HG02759 (cell line): Measurements from ENCODE around the gene SPRYD3.
"Not testable (repeated sequence)": the region's sequence is repeated elsewhere in the genome, so short reads cannot be mapped to it uniquely, and the experiment has no call there.

Source experiments
- ATAC-seq: cut with Tn5 transposase; IDR thresholded peaks from one replicate; pipeline ENCODE4 v1.9.1; 2021; ENCODE audit warnings: mild to moderate bottlenecking, moderate library complexity; ENCODE audit not compliant: unreplicated experiment

SPRYD3 gene, protein sequence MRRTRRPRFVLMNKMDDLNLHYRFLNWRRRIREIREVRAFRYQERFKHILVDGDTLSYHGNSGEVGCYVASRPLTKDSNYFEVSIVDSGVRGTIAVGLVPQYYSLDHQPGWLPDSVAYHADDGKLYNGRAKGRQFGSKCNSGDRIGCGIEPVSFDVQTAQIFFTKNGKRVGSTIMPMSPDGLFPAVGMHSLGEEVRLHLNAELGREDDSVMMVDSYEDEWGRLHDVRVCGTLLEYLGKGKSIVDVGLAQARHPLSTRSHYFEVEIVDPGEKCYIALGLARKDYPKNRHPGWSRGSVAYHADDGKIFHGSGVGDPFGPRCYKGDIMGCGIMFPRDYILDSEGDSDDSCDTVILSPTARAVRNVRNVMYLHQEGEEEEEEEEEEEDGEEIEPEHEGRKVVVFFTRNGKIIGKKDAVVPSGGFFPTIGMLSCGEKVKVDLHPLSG

DNA sequence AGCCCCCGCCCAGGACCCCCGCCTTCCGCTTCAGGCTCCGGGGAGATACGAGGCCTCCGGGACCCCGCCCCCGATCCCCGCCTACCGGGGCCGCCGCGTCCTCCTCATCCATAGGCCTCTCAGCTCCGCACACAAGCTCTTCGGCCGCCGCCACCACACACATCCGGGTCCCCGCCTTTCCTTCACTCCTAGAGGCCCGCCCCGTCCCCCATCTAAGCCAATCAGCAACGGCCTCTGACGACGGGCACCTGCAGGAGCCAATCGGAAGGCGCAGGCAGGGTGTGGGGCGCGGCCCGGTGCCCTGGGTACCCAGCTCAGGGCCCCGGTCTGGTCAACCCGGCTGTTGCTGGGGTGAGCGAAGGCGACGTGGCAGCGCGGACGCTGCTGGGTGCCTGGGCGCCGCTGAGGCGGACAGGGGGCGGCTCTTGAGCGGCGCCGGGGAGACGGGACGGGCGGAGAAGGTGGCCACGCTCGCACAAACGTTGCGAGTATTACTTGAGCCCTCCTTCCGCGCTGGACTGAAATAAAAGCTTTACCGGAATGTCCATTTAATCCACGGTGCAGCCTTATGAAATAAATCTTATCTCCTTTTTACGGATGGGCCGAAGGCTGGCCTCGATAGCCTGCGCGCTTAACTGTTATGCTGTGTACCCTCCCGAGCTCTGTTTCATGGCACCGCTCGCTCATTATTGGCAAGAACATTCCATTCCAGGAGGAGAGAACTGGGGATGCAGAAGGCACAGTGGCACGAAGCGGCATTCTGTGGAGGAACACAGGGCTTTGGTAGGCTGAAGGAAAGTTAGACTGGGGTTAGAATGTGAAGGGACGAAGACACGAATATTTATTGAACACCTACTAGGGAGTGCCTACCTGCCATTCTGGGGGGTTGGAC lies at the start of gene SPRYD3:
Gene SPRYD3 (minus strand): TSS at position 165 of the 892 bp plus-strand sequence. CDS start 57 bp downstream, at position 108.
- peak; percentile 99 for ATAC-seq

DNA sequence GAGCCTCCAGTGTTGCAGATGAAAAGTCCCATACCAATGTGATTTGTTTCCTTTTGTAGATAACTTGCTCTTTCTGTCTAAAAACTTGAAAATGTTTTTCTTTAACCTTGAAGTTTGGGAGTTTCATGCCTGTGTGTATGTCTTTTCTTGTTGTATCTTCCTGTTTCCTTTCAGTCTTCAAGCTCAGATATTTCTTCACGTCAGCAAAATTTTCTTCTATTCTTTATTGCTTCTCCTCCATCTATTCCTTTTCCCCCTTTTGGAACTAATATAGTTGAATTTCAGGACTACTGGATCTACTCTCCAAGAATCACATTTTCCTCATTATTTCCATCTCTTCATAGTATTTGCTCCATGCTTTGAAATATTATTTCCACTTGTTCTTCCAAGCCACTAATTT lies 48.0 kb upstream of the SPRYD3 start:
- no peak for ATAC-seq

DNA sequence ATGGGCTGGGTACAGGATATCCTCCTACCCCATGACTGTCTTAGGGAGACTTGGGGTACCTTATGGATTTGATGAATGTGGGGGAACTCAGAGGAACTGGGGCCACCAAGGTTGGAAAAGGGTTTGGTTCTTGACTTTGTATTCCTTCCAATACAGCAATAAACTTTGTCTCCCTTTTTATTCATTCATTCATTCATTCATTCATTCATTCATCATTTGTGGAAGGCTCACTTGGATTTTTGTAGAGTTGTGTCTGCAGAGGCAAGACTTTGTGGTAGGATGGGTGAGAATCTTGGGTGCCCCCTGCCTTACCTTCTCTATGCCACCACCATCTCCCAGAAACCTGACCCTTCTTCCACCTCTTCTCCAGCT lies 45.1 kb upstream of the SPRYD3 start:
- ATAC-seq, result no peak

DNA sequence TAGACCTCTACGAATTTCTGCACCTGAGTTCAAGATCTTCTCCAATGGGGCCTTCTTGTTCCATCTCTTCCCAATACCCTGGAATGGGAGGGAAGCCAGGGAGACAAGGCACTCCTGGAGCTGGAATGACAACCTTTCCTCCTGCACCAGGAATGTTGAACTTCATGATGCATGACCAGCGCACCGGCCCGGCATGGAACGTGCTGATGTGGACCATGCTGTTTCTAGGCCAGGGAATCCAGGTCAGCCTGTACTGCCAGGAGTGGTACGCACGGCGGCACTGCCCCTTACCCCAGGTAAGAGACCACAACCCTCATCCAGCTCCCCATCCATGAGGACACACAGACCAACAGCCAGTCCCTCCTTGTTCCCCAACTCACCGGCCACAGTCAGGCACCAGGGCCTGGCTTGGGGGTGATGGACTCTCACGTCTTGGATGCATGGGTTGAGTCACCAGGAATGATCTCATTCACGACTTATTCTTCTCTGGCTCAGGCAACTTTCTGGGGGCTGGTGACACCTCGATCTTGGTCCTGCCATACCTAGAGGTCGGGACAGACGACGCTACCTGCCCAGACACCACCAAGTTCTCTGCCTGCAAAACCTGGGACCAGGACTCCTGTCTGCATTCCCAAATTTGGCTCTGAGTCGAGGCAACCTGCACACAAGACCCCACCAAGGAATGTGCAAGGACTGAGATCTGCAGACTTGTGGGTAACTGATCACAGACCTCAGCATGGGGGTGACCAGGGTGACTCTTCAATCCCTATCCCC lies 44.6 kb upstream of the SPRYD3 start:
- ATAC-seq, result no peak

DNA sequence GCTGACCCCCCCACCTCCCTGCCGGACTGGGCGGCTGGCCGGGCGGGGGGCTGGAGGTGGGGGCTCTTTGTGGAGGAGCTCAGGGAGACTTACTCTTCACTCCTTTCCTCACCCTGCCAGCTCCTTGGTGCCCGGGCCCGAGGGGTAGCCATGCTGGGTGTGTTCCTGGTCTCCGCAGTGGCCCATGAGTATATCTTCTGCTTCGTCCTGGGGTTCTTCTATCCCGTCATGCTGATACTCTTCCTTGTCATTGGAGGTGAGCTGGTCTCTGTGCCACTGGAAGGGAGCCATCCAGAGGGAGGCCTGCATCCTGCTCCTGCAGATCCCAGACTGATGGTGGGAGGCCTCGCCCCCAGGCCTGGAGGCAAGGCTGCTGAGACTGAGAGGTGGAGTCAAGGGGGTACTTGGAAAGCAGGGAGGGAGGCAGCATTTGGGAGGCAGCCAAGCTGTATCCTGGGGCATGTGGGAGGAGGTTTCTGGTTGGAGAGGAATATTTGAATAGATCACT lies 43.8 kb upstream of the SPRYD3 start:
- ATAC-seq, result no peak

DNA sequence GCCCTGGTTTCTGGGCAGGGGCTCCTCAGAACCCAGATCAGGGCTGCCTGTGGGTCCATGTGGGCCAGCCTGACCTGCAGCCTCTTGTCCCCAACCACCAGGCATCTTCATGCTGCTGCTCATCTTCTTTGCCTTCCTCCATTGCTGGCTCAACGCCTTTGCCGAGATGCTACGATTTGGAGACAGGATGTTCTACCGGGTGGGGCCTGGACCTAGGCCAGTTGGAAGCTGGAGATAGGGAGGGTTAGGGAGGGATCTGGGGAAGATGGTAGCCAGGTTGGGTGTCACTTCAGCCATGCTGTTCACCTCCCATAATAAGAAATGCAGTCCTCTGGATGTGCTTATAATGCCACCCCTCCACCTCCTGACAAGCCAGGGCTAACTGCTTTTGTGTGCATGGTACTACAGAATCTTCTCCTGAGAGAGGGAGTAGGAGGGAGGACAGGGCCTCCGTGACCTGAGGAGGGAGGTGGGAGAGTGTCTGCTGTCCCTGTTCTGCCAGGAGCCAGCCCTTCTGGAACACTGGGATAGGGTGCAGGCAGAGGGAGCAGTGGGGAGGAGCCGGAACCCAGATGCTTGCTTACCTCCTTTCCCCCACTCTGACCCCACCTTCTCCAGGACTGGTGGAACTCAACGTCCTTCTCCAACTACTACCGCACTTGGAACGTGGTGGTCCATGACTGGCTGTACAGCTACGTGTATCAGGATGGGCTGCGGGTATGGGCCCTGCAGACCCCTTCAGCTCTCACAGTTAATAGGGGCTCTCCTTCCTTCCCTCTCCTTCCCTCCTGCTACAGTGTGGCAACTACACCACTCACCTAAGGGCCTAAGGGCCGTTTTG lies 41.7 kb upstream of the SPRYD3 start:
- no peak for ATAC-seq

DNA sequence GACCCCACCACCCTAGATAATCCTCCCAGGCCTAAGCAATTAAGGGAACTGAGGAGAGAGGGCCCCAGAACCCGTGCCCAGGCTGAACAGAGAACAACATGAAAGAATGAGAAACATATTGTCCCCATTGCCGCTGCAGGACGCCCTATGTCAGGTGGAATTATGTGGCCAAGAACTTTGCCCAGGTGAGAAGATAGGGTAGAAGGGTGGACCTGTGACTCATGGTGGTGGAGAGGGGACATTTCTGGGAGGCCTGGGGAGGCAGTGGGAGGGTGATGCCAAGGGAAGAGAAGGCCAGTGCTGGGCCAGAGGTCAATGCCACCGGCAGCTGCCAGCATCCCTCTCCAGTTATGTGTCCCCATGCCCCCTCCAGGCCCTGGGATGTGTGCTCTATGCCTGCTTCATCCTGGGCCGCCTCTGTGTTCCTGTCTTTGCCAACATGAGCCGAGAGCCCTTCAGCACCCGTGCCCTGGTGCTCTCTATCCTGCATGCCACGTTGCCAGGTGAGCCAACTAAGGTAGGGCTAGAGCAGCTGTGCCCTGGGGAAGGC lies 39.6 kb upstream of the SPRYD3 start:
- no peak for ATAC-seq

DNA sequence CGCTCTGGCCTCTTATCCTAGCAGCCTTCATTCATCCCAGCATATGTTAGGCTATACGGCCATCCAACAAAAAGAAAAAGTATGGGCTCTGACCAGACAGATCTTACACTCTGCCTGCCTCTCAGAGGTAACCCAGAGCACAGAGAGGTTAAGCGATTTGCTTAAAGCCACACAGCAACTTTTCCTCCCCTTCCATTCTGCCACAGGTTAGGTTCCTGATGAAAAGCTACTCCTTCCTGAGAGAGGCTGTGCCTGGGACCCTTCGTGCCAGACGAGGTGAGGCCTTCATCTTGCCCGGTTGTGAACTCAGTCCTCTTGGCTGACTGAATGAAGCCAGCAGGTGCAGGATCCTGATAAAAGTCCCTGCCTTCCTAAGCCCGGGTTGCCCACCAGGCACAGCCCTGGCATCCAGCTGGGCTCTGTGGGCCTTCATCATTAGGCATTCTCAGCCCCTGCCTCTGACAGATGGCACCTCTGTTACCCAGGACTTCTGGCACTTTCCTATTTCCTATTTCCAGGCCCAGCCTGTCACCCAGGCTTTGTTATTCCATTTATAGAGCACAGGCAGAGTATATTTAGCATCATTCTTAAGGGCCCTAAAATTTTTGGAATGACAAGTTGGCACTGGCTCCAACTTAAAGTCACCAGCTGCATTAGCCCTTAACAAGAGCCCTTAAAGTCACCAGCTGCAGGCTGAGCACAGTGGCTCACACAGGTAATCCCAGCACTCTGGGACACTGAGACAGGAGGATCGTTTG lies 36.9 kb upstream of the SPRYD3 start:
- no peak for ATAC-seq

DNA sequence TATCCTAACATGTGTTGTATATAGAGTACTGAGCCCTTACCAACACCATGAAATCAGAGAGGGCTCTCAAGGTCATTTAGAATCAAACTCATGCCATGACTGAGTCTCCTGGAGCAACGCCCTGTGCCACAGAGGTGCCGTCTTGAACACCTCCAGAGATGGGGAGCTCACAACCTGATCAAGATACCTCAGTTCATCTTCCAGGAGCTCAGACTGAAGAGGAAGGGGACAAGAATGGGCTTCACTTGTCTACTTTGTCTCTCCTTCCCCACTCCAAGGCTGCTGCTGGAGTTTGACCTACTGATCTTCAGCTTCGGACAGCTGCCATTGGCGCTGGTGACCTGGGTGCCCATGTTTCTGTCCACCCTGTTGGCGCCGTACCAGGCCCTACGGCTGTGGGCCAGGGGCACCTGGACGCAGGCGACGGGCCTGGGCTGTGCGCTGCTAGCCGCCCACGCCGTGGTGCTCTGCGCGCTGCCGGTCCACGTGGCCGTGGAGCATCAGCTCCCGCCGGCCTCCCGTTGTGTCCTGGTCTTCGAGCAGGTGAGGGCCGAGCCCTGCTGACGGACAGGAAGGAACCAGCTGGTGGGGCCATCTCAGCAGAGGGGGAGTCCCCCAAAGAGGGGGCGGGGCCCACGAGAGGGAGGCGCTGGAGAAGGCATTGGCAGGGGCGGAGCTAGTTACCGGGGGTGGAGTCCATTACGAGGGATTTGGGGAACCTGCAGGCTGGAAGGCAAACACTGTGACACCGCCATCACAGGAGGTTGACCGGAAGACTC lies 36.1 kb upstream of the SPRYD3 start:
- no peak for ATAC-seq

DNA sequence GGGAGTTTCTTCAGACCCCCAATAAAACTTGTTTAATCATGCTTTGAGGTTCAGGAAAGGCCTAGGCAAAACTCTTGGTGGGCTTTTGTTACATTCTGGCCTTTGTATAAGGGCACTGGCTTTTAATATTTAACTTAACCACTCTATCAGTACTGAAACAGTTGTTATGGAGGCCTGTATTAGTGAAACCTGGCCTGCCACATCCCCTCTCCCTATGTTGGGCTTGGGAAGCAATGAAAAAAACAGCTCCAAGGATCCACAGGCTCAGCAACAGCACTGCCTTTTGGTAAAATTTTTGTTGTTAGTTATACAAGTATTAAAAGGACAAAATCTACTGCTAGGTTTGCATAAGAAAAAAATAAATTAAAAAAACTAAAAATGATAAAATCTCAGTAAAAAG lies 34.8 kb upstream of the SPRYD3 start:
- ATAC-seq, result no peak

DNA sequence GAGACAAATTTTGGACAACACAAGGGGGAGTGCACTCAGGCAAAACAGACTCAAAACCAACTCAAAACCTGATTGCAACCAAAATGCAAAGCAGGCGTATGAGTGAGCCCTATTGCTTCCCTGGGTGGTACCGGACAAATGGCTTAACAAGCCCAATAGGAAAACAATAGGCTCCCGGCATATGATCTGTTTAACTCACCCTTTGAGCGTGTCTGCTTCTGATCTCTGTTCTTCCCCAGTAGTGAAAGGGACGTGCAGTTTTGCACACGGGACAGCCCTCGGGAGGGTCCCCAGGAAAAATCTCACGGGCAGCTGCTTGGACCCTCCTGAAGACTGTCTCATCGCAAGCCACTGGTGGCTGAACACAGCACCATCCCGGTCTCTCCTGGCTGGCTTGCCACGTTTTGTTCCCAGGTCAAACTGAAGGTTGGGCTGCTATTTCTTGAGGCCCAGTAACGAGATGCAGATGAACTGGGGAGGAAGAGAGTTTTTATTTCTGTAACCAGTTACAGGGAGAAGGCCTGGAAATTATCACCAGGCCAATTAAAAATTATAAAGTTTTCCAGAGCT lies 34.0 kb upstream of the SPRYD3 start:
- ATAC-seq, result no peak

DNA sequence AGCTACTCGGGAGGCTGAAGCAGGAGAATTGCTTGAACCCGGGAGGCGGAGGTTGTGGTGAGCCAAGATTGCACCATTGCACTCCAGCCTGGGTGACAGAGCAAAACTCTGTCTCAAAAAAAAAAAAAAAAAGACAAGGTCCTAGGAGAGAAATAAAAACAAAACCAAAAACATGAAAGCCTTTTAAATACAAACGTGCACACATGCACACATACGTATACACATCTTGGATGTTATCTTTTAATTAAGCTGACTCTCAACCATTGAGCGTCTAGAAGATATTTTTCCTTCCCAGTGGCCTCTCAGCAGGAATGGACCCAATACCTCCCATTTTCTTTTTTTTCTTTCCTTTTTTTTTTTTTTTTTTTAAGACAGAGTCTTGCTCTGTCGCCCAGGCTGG lies 33.2 kb upstream of the SPRYD3 start:
- ATAC-seq, result not testable (repeated sequence)

DNA sequence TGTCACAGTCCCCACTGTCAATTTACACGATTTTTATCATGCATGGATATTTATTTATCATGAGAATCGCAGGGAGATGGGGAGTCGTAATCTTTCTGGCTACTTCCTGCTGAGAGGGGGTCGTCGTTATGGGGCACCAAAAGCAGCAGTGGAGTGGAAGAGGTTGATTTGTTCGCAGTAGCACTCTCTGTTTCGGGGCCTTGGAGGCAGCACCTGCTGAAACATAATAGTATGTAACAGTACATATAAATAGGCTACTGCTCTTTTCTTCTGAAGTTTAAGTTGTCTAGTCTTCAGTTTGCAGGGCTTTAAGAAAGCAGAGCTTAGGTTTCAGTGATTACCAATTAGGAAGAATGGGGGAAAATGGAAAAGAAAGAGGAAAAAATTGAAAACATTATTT lies 27.9 kb upstream of the SPRYD3 start:
- no peak for ATAC-seq

DNA sequence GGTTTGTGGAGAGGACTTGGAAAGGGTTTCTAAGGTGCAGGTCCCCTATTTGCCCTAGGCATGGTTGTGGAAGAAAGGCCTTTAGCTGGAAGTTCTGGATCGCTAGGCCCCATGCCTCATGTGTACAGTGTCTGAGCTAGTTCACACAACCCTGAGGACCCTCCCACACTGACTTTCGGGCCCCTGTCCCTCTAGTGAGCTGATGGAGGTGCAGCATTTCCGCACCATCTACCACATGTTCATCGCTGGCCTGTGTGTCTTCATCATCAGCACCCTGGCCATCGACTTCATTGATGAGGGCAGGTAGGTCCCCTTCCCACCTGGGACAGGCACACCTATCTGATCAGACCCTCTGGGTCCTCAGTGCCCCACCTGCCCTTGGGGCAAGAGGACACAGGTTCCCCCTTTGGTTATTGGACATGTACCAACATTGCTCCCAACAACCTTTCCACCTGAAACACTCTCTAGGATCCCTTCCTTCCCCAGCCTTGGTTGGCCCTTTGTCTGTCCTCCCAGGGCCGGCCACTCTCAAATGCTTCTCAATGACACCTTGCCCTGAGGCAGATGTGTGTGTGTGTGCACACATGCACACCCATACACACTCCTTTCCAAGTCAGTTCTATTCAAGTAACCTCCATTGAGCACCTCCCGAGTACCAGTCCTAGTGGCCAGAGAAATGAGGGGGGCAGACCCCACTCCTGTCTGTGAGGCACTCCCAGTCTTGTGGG lies 26.7 kb upstream of the SPRYD3 start:
- ATAC-seq, result no peak

DNA sequence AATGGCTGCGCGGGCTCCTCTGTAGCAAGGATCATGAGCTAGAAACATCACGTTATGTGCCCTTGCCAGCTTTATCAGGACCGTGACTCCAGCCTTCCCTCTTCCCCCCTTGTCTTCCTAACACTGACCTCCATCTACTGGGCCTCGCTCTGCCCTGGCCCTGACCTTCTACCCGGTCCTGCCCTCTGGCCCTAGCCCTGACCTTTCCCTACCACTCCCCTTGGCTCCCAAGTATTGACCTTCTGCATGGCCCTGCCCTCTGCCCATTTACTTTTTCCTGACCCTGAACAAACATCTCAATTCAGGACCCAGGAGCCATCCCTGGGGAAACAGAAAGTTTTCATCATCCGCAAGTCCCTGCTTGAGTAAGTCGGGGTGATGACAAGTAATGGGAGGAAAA lies 26.1 kb upstream of the SPRYD3 start:
- no peak for ATAC-seq

DNA sequence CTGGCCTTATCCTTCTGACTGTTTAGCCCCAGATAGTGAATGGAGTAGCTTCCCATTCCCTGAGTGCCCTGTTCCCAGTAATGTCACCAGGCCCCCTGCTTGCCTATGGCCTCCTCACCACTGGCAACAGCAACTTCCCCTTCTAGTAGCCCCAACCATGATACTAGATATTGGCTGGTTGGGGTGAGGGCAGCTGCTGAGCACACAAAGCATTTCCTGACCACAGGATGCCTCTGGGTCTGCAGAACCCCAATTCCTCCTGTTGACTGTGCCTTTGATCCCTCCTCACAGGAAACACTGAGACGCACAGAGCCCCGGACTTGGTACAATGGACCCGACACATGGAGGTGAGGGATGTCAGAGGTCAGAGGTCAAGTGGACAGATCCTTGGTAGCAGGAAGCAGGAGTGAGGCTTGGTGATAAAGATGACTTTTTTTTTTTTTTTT lies 24.7 kb upstream of the SPRYD3 start:
- ATAC-seq, result no peak
